Fibroblast of pulmonary artery (primary cell): ENCODE measurements around the gene FHOD1.

Experiments
- DNase-seq: peaks from one replicate; pipeline ENCODE4 v3.0.0-alpha.2; 2010; ENCODE audit warnings: low read depth
- H3K4me3 ChIP-seq: replicated peaks from 2 replicates; pipeline ENCODE4 v1.5.1; 2011; ENCODE audit warnings: low read depth, mild to moderate bottlenecking, control low read depth, low read length, moderate library complexity
- CTCF ChIP-seq: IDR thresholded peaks from 2 replicates; pipeline ENCODE4 v1.5.1; 2011; ENCODE audit warnings: mild to moderate bottlenecking, control low read depth, low read length, inconsistent platforms; ENCODE audit errors: missing control alignments

Gene FHOD1

DNA sequence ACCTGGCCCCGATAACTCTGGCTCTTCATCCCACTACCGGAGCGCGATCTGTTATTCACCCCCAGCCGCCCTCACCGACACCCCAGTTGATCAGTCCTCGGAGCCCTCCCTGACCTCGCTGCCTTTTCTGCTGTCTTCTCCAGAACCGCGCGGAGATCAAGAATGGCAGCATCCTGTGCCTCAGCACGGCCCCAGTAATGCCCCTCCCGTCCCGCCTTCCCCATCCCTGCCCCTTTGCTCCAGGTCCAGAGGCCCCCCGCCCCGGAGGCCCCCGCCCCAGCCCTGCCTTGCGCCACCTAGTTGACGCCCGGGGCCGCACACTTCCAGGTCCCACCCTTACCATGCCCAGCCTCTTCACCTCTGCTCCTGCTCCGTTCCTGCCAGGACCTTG lies 47.5 kb downstream of the FHOD1 start:
- no peak for TF ChIP-seq CTCF
- H3K4me3 ChIP-seq, result no peak overlapping the region
- DNase-seq, result no peak

GRCh38 chr16:67199011-67199807 lies 48.1 kb downstream of the FHOD1 start, which contains the start of gene ELMO3:
ELMO3 (plus strand) TSS chr16:67199131; CDS start chr16:67199327, 196 bp downstream.
- TF ChIP-seq CTCF, result peak; percentile 16
- H3K4me3 ChIP-seq, result no peak within 1 kb of the TSS
- no peak for DNase-seq

DNA sequence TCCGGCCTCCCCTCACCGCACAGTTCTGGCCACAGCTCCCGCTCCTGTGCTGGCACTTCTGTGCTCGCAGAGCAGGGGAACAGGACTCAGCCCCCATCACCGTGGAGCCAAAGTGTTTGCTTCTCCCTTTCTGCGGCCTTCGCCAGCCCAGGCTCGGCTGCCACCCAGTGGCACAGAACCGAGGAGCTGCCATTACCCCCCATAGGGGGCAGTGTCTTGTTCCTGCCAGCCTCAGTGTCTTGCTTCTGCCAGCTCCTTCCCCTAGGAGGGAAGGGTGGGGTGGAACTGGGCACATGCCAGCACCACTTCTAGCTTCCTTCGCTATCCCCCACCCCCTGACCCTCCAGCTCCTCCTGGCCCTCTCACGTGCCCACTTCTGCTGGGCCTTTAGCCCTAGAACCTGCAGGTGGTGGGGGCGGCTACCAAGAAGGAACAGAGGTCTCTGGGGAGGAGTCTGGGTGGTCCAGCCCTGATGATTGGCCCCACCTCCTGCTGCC lies 49.0 kb downstream of the FHOD1 start:
- peak; percentile 60 for TF ChIP-seq CTCF
- no peak overlapping the region for H3K4me3 ChIP-seq
- no peak for DNase-seq

DNA sequence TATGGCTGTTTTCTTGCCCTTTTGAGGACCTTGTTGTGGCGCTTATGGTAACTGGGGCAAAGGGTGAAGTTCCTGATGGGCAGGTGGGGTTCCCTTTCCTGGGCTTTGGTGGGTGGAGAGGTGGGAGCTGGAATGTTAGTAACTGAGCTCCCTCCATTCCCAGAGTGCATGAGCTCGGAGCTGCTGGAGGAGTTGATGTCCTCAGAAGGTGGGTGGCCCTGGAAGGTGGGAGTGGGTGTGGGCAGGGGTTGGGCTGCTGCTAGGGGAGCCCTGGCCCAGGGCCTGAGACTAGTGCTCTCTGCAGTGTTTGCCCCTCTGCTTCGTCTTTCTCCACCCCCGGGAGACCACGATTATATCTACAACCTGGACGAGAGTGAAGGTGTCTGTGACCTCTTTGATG lies 49.6 kb downstream of the FHOD1 start:
- H3K4me3 ChIP-seq, result no peak overlapping the region
- TF ChIP-seq CTCF, result no peak
- no peak for DNase-seq

DNA sequence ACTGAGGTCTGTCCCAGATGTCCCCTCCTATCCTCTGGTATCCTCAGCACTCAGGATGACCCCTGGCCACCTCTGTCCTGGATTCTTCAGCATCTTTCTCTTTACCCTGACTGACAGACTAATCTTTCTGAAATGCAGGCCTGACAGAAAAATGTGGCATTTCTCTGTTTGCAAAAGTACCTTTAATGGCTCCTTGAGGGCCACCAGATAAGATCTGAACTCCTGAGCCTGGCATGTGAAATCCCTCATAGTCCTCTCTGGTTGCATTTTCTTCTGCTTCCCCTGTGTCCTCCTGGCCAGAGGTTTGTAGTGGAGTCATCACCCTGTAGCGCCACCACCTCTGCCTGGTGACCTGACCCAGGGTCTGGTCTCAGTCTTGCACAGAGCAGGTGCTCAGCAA lies 50.4 kb downstream of the FHOD1 start:
- no peak for TF ChIP-seq CTCF
- no peak for DNase-seq
- H3K4me3 ChIP-seq, result no peak overlapping the region

DNA sequence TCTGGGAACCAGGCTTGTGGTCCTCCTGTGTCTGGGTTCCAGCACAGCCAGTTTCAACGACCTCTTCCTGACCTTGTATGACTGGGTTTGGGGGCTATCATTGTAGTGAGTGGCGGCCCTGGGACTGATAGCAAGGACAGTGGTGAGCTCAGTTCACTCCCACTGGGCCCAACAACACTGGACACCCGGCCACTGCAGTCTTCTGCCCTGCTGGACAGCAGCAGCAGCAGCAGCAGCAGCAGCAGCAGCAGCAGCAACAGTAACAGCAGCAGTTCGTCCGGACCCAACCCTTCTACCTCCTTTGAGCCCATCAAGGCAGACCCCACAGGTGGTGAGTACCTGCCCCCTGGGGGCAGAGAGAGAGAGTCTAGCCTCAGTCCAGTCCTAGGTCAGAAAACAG lies 51.6 kb downstream of the FHOD1 start:
- H3K4me3 ChIP-seq, result no peak overlapping the region
- no peak for TF ChIP-seq CTCF
- no peak for DNase-seq

DNA sequence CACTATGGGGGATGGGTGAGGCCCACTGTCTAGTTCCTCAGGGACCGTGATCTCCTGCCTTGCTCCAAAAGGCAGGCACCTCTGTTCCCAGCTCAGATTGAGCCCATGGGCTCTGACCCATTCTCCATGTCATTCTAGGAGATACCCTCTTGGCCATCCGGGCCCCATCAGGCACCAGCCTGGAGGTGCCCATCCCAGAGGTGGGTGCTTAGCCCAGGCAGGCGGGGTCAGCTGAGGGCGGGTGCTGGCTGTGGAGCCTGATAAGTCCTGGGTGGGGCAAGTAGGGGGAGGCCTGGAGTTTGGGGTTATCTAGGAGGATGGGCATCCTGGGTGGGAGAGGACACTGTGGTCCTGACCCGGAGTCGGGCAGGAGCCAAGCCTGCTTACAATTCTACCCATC lies 53.0 kb downstream of the FHOD1 start:
- no peak for DNase-seq
- no peak for TF ChIP-seq CTCF
- H3K4me3 ChIP-seq, result no peak overlapping the region
